MM.1S (cell line): Measurements from ENCODE around the gene SLIT3.

Experiments
- DNase-seq: peaks from one replicate; pipeline ENCODE4 v3.0.0-alpha.2; 2015
- H2AFZ ChIP-seq: fragments of 300-600 bp; sonication (generic); 2 replicates; pipeline ENCODE4 v1.6.0; 2016; ENCODE audit warnings: antibody characterized with exemption, low read length
- H3F3A ChIP-seq: fragments of 300-600 bp; sonication (generic); 2 replicates; pipeline ENCODE4 v1.6.1; 2016; ENCODE audit warnings: mild to moderate bottlenecking, antibody characterized with exemption, low read length, moderate library complexity, mixed read lengths; ENCODE audit not compliant: insufficient read depth
- H3K27ac ChIP-seq: fragments of 300-600 bp; sonication (generic); 2 replicates; pipeline ENCODE4 v1.5.1; 2016; ENCODE audit warnings: mild to moderate bottlenecking, low read length
- H3K27me3 ChIP-seq: fragments of 300-600 bp; sonication (generic); replicated peaks from 2 replicates; pipeline ENCODE4 v1.6.0; 2016; ENCODE audit warnings: low read length; ENCODE audit not compliant: insufficient read depth
- H3K36me3 ChIP-seq: fragments of 300-600 bp; sonication (generic); replicated peaks from 2 replicates; pipeline ENCODE4 v1.6.1; 2016; ENCODE audit warnings: mild to moderate bottlenecking, low read length, mixed read lengths; ENCODE audit not compliant: insufficient read depth
- H3K4me1 ChIP-seq: fragments of 300-600 bp; sonication (generic); 2 replicates; pipeline ENCODE4 v1.6.1; 2016; ENCODE audit warnings: low read length, mixed read lengths
- H3K4me2 ChIP-seq: fragments of 300-600 bp; sonication (generic); 2 replicates; pipeline ENCODE4 v1.6.0; 2016; ENCODE audit warnings: low read depth, low read length
- H3K4me3 ChIP-seq: fragments of 300-600 bp; sonication (generic); 2 replicates; pipeline ENCODE4 v1.5.1; 2016; ENCODE audit warnings: low read length, mixed read lengths
- H3K79me2 ChIP-seq: fragments of 300-600 bp; sonication (generic); 2 replicates; pipeline ENCODE4 v1.6.1; 2016; ENCODE audit warnings: mixed run types, low read length, mixed read lengths
- H3K9ac ChIP-seq: fragments of 300-600 bp; sonication (generic); 2 replicates; pipeline ENCODE4 v1.6.1; 2016; ENCODE audit warnings: low read length, mixed read lengths
- H3K9me2 ChIP-seq: fragments of 300-600 bp; sonication (generic); replicated peaks from 2 replicates; pipeline ENCODE4 v1.6.1; 2016; ENCODE audit warnings: mild to moderate bottlenecking, low read length, mixed read lengths; ENCODE audit not compliant: insufficient read depth
- H3K9me3 ChIP-seq: fragments of 300-600 bp; sonication (generic); replicated peaks from 2 replicates; pipeline ENCODE4 v1.6.1; 2016; ENCODE audit warnings: mild to moderate bottlenecking, low read length, mixed read lengths; ENCODE audit not compliant: insufficient read depth
- H4K20me1 ChIP-seq: fragments of 300-600 bp; sonication (generic); 2 replicates; pipeline ENCODE4 v1.6.1; 2016; ENCODE audit warnings: mild to moderate bottlenecking, low read length, moderate library complexity, mixed read lengths; ENCODE audit not compliant: insufficient read depth
- CTCF ChIP-seq: fragments of 300-600 bp; sonication (generic); IDR thresholded peaks from 2 replicates; pipeline ENCODE4 v1.5.1; 2016; ENCODE audit warnings: antibody characterized with exemption, low read length, mixed read lengths
- EZH2 ChIP-seq: fragments of 300-600 bp; sonication (generic); optimal IDR thresholded peaks from 2 replicates; pipeline ENCODE3; 2017; ENCODE audit warnings: low read depth, mild to moderate bottlenecking, antibody characterized with exemption, low read length, mixed read lengths
- EZH2phosphoT487 ChIP-seq: fragments of 300-600 bp; sonication (generic); IDR thresholded peaks from 2 replicates; pipeline ENCODE4 v1.6.1; 2018; ENCODE audit warnings: antibody characterized with exemption, low read length

The SLIT3 gene

GRCh38 chr5:169176709-169177694, 123.9 kb downstream of the SLIT3 start:
- H3K4me3 ChIP-seq, result no peak overlapping the region
- no peaks in the 10 kb centered on the region for H3K79me2 ChIP-seq
- H3K4me2 ChIP-seq, result no peak overlapping the region
- H3K9me2 ChIP-seq, result no peaks in the 10 kb centered on the region
- H3K27ac ChIP-seq, result no peak overlapping the region
- H3K4me1 ChIP-seq, result no peaks in the 10 kb centered on the region
- H3K9ac ChIP-seq, result no peak overlapping the region
- H4K20me1 ChIP-seq, result no peaks in the 10 kb centered on the region
- no peaks in the 10 kb centered on the region for H3K27me3 ChIP-seq
- no peaks in the 10 kb centered on the region for H3F3A ChIP-seq
- H3K9me3 ChIP-seq, result no peaks in the 10 kb centered on the region
- no peaks in the 10 kb centered on the region for H3K36me3 ChIP-seq
- TF ChIP-seq EZH2, result no peak
- TF ChIP-seq CTCF, result no peak
- no peak for TF ChIP-seq EZH2phosphoT487
- no peak overlapping the region for H2AFZ ChIP-seq
- no peak for DNase-seq

GRCh38 chr5:169175733-169176132, 125.2 kb downstream of the SLIT3 start:
- no peaks in the 10 kb centered on the region for H3K9me2 ChIP-seq
- H3K27me3 ChIP-seq, result no peaks in the 10 kb centered on the region
- no peaks in the 10 kb centered on the region for H3K36me3 ChIP-seq
- H3K4me3 ChIP-seq, result no peak overlapping the region
- no peaks in the 10 kb centered on the region for H4K20me1 ChIP-seq
- H3K27ac ChIP-seq, result no peak overlapping the region
- no peaks in the 10 kb centered on the region for H3K79me2 ChIP-seq
- no peaks in the 10 kb centered on the region for H3K9me3 ChIP-seq
- no peaks in the 10 kb centered on the region for H3K4me1 ChIP-seq
- no peak overlapping the region for H2AFZ ChIP-seq
- no peak overlapping the region for H3K4me2 ChIP-seq
- DNase-seq, result no peak
- no peaks in the 10 kb centered on the region for H3F3A ChIP-seq
- TF ChIP-seq EZH2phosphoT487 (no peak), EZH2 (no peak), CTCF (no peak)
- no peak overlapping the region for H3K9ac ChIP-seq

- no peaks in the 10 kb centered on the region for H3K27me3 ChIP-seq
- H3K4me2 ChIP-seq, result no peak overlapping the region
- no peak for DNase-seq
- H3F3A ChIP-seq, result no peaks in the 10 kb centered on the region
- H4K20me1 ChIP-seq, result no peaks in the 10 kb centered on the region
- TF ChIP-seq CTCF (no peak), EZH2phosphoT487 (no peak), EZH2 (no peak)
- H3K9me2 ChIP-seq, result no peaks in the 10 kb centered on the region
- no peak overlapping the region for H2AFZ ChIP-seq
- no peak overlapping the region for H3K4me3 ChIP-seq
- no peaks in the 10 kb centered on the region for H3K4me1 ChIP-seq
- H3K9ac ChIP-seq, result no peak overlapping the region
- no peak overlapping the region for H3K27ac ChIP-seq
- no peaks in the 10 kb centered on the region for H3K9me3 ChIP-seq
- no peaks in the 10 kb centered on the region for H3K36me3 ChIP-seq
- no peaks in the 10 kb centered on the region for H3K79me2 ChIP-seq
These were observed 126.0 kb downstream of the SLIT3 start for GRCh38 chr5:169174923-169175322.
